NCI-H69 (cell line): ENCODE data around the gene CTNS.
"Not testable (repeated sequence)": the region's sequence is repeated elsewhere in the genome, so short reads cannot be mapped to it uniquely, and the experiment has no call there.

ENCODE experiments used
- DNase-seq: peaks from one replicate; lab custom pipeline; 2025; lab: John Stamatoyannopoulos, UW

Gene CTNS

GRCh38 chr17:3685174-3685573 lies 48.6 kb downstream of the CTNS start:
- no peak for DNase-seq

- DNase-seq = no peak
Observed at GRCh38 chr17:3688027-3688553, 51.5 kb downstream of the CTNS start.

- DNase-seq = no peak
Observed at GRCh38 chr17:3688852-3689261, 52.3 kb downstream of the CTNS start.

- DNase-seq = no peak
Observed at GRCh38 chr17:3689262-3690093, 52.9 kb downstream of the CTNS start.

GRCh38 chr17:3690094-3690715 lies 53.6 kb downstream of the CTNS start:
- DNase-seq = no peak

- DNase-seq = no peak
Observed at GRCh38 chr17:3691617-3692067, 55.1 kb downstream of the CTNS start.

- no peak for DNase-seq
Observed at GRCh38 chr17:3692346-3692745, 55.8 kb downstream of the CTNS start.

GRCh38 chr17:3693141-3693540 lies 56.6 kb downstream of the CTNS start:
- no peak for DNase-seq

GRCh38 chr17:3693829-3694231 lies 57.3 kb downstream of the CTNS start:
- no peak for DNase-seq

- DNase-seq = peak; percentile 19
Observed at GRCh38 chr17:3695129-3695722, 58.7 kb downstream of the CTNS start.

GRCh38 chr17:3695723-3696411 lies 59.3 kb downstream of the CTNS start, which contains the start of gene P2RX5:
Gene P2RX5 (minus strand): TSS chr17:3696155. CDS start chr17:3696005, 150 bp downstream.
- DNase-seq = peak; percentile 38

GRCh38 chr17:3697103-3697476 lies 60.5 kb downstream of the CTNS start:
- DNase-seq = no peak

- no peak for DNase-seq
Observed at GRCh38 chr17:3698139-3698538, 61.6 kb downstream of the CTNS start.

GRCh38 chr17:3699951-3700350 lies 63.4 kb downstream of the CTNS start:
- DNase-seq = no peak

GRCh38 chr17:3702041-3702539 lies 65.5 kb downstream of the CTNS start:
- not testable (repeated sequence) for DNase-seq

- DNase-seq = no peak
Observed at GRCh38 chr17:3704931-3705717, 68.6 kb downstream of the CTNS start.

GRCh38 chr17:3705718-3705984 lies 69.1 kb downstream of the CTNS start:
- DNase-seq = not testable (repeated sequence)

- peak; percentile 5 for DNase-seq
Observed at GRCh38 chr17:3708366-3708765, 71.8 kb downstream of the CTNS start.

- DNase-seq = no peak
Observed at GRCh38 chr17:3710951-3711383, 74.4 kb downstream of the CTNS start.
